Fibroblast of upper back skin (primary cell): ENCODE measurements around the gene BCAS3.

ENCODE experiments used
- DNase-seq: peaks from one replicate; pipeline ENCODE4 v3.0.0-alpha.2; 2013

BCAS3 gene

DNA sequence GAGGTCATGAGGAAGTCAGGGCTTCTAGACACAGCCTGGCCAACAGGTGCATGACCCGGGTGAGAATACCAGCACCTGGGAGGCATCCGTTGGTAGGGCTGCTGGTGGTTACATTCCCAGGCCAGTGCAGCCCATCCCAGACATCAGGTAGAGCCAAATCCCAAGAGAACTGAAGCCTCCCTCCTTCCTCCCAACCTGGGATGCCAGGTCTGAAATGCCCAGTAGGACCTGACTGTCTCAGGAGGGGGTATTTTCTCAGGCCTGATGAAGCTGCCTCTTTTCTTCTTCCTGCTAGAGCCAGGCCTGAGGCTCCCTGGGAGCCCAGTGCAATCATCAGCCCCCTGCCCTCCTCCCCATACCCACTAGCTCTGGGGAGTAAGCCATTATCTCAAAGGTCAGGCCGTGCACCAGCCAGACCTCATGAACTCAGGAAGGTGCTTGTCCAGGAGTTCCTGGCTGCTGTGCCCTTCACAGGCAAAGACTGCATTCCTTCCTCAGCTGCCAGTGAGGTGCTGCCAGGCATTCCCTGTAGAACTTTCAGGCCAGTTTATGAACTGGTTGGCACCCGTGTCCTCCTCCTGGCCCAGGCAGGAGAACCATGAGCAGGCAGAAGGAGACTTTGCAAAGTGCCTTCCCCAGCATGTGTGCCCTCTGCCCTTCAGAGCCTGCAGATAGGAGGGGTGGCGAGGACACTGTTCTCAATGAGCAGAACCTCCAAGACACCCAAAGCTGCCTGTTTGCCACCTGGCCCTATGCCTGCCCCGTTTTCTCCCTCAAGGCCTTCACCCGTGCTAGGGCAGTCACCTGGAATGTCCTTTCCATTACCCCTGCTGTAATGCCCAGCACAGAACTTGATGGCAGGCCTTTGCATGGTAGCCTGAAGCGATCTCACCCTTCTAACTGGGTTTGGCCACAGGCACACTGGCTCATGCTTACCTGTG lies 729.6 kb downstream of the BCAS3 start:
- DNase-seq, result no peak

DNA sequence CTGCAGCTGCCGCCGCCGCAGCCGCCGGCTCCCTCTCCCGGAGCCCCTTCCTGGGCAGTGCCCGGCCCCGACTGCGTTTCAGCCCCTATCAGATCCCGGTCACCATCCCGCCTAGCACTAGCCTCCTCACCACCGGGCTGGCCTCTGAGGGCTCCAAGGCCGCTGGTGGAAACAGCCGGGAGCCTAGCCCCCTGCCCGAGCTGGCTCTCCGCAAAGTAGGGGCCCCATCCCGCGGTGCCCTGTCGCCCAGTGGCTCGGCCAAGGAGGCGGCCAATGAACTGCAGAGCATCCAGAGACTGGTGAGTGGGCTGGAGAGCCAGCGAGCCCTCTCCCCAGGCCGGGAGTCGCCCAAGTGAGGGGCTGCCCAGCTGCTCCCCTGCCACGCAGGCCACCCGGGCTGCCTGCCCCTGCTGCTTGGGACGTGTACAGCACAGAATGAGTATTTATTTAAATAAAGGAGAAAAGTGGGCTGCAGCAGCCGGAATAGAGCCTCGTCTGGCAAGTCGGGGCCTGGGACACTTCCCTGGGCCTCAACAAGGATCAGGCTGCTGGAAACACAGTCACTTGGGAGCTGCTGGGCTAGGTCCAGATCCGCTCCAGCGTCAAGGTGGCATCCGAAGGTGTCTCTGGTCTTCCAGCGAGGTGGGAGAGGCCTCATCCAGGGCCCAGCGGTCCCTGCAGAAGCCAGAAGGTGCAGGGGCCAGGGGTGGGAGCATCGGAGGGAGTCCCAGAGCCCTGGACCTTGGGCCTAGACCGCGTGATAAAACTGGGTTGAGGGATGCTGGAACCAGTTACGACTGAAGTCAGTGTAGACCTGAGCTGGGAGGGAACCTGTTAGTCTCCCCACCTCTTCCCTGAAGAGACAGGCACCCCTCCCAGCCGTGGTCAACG lies 730.7 kb downstream of the BCAS3 start:
- no peak for DNase-seq

DNA sequence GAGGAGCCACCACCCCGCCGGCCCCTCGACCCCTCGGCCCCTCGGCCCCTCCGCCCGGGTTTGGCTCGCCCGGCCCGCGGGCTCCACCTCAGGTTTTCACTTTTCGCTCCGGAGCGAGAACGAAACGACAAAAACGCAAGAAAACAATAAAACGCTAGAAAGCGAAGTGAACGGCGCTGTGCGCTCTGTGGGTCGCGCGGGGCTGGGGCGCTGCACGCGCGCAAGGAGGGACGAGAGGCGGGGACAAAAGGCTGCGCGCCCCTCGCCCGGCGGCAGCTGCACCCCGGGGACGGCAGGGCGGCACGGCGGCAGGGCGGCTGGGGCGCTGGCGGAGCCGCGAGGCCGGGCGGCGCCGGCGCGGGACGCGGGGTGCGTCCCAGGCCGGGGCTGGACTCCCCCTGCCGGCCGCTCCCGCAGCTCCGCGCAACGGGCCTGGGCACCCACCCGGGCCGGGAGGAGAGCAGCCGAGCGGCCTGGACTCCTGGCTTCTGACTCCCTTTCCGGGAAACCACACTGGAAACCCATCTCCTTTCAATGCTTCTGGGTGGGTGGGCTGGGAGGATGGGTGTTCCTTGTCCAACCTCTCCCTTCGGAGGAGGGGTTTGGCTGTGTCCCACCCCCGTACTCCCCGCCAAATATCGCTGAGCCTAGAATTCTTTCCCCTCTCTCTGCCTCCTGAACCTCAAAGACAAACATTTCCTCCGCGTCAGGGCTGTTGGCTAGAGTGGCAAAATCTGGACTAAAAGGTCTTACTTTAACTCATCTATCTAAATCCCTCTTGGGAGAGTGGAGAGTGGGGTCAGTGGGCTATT lies 731.9 kb downstream of the BCAS3 start:
- peak; percentile 54 for DNase-seq

DNA sequence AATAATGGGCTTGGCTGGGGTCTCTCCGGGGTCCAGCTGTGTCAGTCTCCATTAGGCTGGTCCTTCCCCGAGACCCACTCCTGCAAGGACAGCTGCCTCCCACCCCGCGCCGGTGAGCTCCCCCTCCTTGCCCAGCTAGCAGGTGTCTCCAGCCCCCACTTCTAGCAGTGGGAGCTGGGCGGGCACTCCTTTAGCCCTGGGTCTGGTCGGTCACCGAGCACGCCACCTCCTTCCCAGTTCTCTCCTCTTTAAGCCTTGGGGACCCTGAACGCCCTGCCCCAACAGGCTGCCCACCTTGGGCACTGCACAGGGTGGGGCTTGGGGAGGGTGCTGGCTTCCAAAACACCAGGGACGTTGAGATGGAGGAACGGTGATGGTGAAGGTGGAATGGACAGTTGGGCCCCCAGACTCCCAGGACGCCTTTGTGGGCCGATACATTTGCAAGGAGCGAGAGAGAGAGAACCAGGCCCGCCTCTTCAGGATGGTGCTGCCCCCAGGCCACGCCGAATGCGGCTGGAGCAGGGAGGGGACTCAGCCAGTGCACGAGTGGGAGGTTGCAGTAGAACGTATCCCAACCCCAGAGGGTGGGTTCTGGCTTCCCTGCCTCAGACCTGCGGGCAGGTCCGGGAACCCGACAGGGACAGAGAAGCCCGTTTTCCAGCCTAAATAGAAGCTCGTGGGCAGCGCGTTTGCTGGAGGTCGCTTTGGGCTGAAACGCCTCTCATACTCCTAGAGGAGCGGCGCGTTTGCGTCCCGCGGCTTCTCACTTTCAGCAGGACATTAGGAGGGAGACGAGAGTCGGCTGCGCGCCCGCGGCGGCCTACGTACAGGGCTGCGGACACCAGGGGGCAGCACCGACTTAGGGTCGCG lies 732.7 kb downstream of the BCAS3 start:
- peak; percentile 49 for DNase-seq

DNA sequence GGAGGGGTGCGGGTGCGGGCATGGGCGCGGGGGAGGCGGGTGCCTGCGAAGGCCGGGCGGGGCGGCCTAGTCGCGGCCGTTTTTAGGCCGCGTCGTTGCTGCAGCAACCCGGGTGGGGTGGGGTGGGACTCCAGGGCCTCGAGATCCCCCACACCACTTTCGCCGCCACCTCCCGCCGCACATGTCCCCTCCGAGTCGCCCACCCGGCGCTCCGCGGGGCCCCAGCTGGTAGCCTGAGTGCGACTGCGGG lies 733.3 kb downstream of the BCAS3 start:
- DNase-seq, result no peak

DNA sequence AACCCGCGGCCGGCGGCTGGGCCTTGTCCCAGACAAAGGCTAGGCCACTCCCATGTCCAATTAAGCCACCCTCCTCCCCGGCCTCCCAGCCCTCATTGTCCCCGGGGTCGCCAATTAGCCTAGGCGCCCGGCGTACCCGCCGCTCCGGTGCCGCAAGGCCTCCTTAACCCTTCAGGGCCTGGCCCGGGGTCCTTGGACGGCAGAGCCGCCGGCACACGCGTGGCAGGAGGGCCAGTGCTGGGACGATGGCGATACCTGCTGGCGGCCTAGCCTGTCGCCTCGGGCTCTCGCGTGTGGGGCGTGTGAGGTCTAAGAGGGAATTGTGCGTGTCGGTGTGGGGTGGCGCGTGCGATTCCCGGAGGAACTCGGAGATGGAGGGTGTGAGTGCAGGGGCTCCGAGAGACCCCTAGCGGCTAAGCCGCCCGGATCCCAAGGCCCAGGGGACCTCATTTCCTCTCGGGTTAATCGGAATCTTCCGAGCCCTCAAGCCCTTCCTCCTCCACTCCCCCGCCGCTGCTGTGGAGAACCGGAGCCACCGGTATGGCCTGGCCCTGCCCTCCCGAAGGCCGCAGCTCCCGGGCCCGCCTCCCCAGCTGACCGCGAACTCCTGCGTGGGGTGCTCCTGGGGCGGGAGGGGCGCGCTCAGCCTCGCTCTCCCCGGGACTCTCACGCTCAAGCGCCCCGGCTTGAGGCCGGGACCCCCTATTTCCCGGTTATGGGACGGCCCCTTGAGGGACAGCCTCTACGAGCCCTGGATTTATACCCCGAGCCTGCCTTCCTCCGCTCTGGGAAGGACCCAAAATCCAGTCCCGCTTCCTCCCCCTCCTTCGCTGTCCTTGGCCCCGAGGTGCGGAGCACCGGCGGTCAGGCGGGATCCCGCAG lies 733.9 kb downstream of the BCAS3 start:
- DNase-seq, result peak; percentile 39

DNA sequence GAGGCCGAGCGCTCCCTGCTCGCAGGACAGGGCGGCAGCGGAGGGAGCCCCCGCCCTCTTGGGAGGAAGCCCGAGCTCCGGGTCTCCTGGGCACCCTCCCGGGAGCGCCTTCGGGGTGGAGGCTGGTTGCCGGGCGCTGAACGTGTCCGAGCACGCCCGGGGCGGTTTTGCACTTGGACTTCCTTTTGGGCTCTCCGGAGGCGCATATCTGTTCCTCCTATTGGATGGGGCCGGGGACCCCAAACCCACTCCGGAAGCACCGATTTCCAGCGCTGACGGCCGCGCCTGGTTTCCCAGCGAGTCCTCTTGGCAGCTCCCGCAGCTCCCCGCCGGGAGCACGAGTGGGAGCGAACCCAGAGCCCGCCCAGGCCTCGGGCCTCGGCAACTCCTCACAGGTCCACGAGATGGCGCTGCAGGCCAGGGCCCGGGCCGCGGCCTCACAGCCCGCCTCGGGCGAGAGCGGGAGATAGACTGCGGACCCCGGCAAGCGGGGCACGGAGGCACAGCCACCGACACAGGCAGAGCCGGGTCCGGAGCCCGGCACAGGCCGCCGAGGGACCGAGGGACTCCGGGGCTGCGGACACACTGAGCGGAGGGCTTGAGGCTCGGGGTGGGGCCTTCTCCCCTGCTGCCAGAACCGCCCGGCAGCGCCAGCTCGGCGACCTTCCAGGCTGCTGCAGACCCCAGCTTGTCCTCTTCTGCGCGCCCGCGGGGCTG lies 734.6 kb downstream of the BCAS3 start:
- peak; percentile 67 for DNase-seq

DNA sequence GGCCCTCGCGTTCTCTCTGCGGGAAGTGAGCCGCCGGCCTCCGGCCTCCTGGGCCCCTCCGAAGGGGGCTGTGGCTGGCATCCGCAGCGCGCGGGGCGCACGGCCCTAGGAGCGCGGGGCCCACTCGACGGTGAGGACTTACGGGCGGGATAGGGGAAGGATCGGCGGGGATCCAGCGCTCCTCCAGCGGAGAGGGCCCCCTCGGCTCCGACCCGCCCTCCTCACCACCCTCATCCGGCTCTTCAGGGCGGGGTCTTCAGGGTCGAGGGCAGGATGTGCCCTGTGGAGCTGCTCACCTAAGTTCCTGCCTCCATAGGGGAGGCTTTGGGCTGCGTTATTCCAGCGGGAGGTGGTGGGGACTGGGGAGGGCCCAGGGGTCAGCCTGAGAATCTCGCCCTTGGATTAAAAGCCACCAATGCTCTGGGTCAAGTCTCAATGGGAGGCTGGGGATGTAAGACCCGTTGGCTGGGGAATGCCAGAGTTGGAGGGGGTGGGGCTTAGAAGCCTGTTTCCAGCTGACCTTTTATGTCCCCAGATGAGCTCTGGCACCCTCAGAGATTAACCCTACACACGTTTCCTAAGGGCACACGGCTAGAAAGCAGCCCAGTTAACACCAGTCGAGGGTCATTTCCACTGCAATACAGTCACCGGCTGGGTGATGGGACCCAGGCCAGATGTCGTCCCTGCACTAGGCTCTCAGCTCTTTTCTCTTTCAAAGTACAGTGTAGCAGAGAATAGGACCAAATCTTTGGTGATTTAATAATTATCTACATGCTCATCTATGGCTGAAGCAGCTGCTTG lies 735.4 kb downstream of the BCAS3 start:
- no peak for DNase-seq

DNA sequence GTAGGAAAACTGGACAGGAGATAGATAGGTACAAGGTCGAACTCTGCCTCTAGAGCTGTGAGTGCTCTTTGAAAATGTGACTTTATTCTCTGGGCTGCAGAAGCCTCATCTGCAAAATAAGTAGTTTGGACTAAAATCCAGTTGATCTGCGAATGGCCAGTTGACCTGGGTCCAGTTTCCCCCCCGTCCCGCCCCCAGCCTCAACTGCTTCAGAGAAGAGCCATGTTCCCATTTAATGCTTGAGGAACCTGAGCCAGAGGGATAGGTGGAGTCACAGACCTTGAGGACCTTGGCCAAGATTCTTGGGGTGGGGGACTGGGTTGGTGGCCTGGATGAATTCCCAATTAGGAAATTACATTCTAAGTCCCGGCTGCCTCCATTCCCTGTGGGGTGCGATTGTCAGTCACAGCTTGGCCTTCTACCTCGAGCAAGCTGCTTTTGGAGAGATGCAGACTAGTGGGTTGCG lies 736.0 kb downstream of the BCAS3 start:
- no peak for DNase-seq

DNA sequence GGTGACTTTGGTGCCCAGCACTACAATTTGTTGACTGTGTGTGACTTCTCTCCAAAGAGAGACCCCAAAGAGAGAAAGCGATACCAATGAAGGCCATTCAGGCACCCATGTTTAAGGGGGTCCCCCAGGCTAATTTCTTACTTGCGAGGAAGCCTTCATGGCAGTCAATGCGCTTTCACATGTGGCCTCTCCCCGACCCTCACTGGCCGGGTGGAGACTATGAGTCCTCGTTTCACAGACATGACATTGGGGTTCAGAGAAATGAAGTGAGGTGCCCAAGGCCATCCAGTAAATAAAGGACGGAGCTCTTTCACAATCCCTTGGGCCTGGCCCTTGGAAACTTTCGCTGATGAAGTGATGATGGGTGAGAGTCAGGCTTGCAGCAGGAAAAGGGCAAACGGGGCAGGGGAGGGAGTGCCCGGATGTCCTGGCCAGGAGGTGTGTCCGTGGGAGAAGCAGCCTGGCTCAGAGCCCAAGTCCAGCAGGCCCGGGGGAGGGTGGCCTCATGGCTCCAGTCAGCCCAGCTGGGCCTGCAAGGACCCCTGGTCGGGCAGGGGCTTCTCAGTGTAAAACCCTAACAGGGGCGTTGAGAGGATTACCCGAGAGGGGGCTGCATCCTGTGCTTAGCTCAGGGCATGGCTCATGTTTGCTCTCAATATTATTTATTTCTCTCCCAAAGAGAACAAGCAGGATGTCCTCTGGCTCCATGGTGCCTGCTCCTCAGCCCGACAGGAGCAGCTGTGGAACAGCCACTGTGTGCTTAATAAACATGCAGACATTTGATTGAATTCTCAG lies 736.7 kb downstream of the BCAS3 start:
- no peak for DNase-seq

DNA sequence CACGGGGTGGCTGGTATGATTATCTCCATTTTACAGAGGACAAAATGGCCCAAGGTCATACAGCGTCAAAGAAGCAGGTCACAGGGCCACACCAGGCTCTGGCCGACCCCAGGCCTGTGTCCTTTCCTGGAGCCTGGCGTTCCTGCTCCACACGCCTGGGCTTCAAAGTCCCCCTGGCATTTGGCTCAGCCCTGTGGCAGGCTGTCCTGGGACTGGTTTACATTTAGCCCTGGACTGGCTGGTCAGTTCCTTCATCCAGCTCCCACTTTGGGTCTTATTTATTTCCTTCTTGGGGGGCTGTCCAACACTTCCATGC lies 737.2 kb downstream of the BCAS3 start:
- DNase-seq, result no peak

DNA sequence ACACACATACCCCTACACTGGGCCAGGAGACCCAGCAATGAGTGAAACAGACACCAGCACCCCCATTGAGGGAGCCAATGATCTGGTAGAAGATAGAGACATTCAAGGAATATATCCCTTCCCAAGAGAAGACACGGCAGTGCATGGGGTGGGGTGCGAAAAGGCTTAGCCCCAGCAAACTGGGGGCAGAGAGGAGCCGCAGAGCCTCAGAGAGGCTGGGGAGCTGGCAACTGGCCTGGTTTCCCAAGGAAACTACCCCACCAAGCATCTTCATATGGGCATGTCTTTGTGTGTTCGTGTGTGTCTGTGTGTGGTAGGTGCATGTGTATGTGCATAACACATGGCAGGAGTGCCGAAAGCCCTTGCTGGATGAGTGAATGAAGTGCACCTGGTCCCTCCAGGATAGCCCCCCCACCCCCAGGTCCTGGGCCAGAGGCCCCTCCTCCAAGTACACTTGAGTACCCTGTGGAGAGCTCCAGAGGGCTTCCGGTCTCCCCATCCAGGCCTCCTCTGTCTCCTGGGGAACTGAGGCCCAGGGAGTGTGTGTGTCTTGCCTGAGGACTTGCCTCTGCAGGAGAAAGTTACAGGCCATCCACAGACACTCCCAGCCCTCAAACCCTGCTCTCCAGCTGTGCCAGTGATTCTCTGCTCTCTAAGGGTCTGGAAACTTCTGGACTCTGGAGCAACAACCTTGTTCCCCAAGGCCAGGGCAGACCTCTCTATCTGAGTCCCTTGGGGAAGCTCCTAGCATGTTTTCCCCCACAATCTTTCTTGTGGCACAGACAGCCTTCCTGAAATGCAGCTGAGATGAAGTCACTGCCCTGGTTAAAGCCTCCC lies 737.9 kb downstream of the BCAS3 start:
- no peak for DNase-seq

DNA sequence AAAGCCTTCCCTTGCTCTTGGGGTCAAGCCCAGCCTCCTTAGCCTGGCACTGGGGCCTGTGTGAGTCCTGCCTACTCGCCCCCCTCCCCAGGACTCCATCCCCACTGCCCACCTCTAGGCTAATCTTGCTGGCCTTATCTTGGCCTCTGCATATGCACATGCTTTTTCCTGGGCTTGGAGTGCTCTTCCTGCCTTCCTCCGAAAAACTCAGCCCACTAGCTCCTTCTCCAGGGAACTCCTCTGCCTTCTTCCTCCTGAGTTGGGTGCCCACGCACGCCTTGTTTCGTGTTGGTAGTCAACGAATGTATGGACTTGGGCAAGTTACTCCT lies 738.5 kb downstream of the BCAS3 start:
- no peak for DNase-seq

DNA sequence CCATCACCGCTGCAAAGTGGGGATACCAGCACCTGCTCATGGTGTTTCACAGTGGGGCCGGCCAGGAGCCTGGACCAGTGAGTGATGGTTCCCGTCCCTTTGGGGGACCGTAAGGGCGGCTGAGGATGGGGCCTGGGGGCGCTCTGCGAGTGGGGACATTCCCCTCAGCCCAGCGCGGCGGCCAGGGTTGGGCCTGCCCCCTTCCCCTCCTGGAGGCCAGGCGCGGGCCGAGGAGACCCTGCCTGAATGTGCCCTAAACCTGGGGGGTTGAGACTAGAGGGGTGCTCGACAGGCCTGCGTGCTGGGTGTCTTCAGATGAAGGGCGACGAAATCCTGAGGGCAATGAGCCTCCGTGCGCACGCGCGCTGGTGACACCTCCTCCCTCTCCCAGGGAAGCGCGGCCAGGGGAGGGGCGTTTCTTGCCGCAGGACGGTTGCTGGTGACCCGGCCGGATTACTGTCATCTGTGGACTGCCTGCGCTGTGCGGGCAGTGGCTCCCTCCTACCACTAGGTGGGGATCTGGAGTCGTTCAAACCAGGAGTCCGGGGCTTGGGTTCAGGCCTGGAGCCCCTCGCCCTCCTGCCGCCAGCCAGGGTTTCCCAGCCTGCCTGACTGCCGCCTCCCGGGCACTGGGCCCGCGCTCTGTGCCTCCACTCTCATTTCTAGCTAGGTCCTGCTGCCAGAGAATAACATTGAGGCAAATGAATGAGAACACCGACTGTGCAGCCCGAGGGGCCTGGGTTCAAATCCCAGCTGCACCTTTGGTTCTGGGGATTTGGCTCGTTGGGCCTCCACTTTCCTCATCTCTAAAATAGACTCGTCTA lies 739.1 kb downstream of the BCAS3 start:
- DNase-seq, result peak; percentile 81

DNA sequence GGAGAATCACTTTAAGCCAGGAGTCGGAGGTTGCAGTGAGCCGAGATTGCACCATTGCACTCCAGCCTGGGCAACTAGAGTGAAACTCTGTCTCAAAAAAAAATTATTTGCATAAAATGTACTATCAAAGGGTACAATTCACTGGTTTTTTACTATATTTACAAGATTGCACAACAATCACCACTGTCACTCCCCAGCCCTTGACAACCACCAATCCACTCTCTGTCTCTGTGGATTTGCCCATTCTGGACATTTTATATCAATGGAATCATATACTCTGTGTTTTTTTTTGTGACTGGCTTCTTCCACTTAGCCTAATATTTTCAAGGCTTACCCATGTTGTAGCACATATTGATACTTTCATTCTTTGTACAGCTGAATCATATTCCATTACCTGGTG lies 740.8 kb downstream of the BCAS3 start:
- DNase-seq, result no peak

DNA sequence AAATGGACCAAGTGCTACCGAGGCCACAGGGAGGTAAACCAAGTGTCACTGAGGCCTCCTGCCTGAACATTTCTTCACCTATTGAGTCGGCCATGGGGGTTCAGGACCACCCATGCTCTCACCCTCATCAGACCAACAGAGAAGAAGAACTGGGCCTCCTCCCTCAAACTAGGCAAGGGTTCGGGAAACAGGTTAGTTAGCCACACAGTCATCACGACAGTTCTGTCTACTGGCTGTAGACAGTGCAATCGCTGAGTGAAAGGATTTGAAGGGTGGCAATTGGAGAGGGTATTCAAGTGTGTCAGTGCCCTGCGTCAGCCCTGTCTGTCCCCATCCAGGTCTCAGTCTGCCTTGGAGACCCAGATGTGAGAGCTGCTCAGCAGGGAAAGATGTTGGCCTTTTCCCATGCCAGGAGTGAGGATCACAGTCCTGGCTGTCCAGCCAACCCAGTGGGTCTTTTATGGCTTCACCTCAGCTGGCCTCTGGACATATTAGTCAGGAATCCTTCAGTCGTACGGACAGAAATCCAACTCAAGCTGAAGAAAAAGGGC lies 741.9 kb downstream of the BCAS3 start:
- DNase-seq, result no peak

DNA sequence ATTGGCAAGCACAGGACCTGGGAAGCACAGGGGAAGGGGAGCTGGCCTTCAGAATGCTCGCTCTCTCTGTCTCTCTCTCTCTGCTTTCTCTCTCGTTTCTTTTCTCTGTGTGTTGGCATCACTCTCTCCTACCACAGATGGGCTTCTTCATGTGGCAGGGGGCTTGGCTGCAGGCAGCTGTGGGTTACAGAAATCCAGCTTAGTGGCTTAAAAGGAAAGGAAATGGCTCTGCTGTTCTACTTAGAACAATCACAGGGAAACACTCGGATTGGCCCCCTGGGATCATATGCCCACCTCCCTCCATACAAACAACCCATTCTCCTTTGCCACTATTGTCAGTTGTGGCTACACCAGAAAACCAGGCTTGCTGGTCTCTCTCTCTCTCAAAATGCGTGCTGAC lies 742.4 kb downstream of the BCAS3 start:
- DNase-seq, result no peak
